C1 segment of cervical spinal cord (tissue), 14 donors: ENCODE measurements around the gene PANK4.

ENCODE experiments used
- DNase-seq, 14 donors: peaks; one replicate each; lab custom pipeline; 2025; lab: John Stamatoyannopoulos, UW

The PANK4 gene

DNA sequence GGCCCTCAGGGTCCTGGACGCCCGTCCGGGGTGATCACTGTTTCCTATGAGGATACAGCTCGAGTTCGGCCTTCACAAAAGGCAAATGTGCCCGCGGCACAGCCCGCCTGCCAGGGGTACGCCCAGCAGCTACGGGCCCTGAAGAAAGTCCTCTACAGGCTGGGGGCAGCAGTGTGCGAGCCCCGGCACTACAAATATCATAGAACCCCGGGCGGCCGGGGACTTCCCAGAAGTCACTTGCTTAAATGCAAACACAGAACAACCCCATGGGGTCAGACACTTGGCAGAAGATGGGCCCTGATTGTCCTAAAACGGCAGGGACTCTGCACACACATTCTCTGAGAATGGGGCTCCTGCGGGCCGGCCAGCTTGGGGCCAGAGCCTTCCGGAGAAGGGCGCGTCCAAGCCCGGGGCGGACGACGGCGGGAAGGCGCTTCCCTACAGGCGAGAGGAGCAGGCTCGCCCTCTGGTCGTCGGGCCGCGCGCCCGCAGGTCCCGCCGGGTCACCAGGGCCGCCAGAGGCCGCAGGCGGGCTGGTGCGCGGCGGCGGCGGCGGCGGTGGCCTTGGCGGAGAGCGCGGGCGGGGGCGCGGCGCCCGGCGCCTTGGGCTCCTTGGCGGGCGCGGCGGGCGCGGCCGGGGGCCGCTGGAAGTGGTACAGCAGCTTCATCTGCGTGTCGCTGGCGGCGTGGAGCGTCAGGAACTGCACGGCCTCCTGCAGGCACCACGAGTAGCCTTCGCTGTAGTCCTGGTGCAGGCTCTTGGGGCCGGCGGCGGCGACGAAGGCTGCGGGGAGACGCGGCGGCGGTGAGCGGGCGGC is 2.8 kb upstream of the PANK4 start:
- peak in 5 of 14 donors; percentile 15 to 47 (median 43) for DNase-seq

DNA sequence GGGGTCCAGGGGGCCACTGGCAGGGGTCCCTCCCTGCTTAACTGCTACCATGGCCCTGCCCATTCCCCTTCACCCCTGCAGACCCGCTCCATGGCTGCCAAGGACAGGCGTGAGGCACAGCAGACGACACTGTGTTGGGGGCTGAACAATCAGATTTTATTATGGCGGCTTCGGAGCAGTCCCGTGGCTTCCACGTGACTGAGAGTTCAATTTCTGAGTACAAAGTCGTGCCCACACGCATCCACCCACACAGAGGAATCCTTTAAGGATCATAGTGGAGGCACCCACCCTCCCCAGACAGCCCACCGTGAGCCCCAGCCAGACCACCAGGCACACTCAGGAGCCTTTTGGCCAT is 2.2 kb upstream of the PANK4 start:
- no peak for DNase-seq

DNA sequence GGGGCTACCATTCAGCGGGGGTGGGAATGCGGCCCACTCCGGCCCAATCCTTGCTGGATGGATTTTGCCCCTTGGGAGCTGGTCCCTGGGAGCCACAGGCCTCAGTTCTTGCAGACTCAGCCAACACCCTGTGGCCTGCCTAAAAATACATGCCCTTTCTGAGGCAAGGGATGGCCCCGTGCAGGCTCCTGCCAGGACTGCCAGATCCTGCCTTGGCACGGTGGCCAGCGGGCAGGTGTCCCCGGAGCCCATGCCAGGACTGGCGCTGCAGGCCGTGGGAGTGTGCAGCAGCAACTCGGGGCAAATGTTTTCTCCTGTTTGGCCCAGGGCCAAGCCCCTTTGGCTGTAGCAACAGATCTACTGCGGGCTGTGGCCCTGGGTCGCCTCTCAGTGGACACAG is 1.6 kb upstream of the PANK4 start:
- peak in 8 of 14 donors; percentile 15 to 96 (median 48) for DNase-seq

GRCh38 chr1:2527556-2527860 is 1.1 kb upstream of the PANK4 start:
- DNase-seq = no peak

- peak in 11 of 14 donors; percentile 29 to 67 (median 50) for DNase-seq
Measured at GRCh38 chr1:2526824-2527555, 594 bp upstream of the PANK4 start.

GRCh38 chr1:2525572-2525919 is 850 bp downstream of the PANK4 start:
- no peak for DNase-seq

DNA sequence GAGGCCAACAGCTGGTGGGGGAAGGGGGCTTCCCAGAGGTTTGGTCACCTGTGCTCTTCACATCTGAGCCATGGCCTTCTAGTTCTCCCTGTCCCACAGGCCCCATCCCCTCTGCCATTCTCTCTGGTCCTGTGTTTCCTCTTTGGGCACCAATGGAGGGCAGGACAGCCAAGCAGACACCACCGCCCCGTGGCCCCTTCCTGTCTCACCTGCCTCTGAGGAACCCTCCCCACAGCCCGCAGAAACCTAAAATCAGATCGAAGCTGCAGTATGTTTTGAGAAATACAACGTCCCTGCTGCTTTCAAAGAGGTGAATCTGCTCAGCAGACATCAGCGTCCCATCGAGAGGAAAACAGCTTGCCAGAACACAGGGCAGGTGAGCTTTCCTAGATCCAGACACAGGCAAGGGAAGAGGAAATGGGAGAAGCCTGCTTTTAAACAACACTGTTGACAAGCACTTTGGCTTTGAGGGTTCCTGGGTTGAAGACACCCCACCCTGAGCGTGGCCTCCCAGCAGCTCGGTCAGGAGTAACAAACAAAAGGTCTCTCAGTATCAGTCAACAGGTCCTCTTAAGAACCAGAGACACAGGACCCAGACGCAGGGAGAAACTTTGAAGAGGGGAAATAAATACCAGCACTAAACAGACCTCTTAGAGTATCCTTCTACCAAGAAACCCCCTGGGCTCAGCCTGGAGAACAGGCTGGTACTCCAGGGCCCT is 2.3 kb downstream of the PANK4 start:
- DNase-seq = no peak

DNA sequence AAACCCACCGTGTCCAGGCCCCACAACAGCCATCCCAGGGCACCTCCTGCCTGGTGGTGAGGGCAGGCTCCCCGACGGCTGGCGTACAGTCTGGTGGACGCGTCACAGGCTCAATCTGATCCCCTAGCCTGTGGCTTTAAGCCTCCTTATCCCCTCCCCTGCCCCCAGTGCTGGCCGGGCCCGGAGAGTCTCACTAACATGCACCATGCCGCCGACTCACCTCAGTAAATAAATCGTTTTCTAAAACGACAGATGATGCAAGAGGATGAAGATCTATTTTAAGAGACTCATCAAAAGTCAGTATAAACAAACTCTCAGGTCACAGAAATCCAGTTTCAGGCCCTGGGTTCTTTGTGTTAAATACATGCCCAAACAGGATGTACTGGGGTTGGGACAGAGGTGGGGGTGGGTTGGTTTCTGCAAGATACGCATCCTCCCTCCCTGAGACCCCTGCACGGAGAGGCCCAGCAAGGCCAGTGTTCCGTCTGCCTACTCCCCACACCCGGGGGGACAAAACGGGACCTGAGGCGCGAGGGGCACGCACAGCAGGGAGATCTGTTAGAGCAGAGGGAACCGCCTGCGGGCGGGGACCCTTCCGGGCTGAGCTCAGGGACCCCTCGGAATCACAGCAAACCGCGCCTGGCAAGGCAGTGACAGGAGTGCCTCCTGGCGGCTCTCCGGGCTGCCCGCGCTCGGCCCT is 3.1 kb downstream of the PANK4 start:
- DNase-seq = no peak

GRCh38 chr1:2522230-2522629 is 4.2 kb downstream of the PANK4 start:
- no peak for DNase-seq

DNA sequence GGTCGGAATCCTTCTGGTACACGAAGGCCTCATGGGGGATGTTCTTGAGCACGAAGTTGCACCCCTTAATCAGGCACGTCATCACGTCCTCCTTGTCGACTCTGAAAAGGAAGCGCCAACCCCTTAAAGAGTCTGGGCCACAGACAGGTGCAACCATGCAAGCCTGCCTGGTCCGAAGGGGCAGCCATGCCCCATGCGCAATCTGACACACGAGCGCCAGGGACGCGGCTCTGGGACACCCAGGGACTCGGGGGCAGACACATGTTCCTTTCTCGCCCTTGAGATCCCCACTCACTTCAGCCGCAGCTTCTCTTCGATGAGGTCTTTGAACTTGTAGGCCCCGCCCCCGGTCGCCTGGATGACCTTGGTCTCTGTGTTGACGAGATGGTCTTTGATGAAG is 5.6 kb downstream of the PANK4 start:
- no peak for DNase-seq

DNA sequence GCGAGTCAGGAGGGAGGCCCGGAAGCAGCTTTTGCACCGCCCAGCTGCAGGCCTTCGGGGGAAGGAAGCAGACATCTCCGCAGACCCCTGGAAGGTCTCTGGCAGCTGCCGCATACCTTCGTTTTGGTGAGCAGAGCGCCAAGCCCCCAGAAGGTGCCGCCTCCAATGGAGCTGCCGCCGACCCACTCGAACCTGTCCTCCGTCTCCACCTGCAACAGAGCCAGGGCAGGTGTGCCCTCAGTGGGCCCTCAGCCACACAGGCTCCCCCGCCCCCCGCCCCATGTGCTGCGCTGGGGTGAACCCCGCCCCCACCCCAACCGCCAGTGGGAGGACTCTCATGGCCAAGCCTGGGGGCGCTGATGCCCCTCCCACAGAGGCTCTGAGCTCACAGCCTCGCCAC is 6.2 kb downstream of the PANK4 start:
- DNase-seq = no peak

DNA sequence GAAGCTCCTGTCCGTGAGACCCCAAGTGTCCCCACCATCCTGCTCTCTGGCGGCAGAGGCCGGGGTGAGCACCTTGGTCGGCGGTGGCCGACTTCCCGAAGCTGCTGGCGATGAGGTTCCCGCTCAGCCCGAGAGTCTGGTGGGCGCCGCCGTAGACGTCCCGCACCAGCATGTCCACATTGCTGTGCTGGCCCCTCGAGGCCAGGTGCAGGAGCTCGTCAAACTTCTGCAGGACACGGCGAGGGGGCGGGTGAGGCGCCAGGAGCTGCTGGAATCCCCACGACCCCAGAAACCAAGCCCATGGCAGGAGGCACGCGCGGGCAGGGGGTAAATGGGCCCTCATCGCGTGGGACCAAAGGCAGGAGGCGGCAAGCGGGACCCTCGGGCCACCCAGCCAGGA is 6.7 kb downstream of the PANK4 start:
- no peak for DNase-seq

DNA sequence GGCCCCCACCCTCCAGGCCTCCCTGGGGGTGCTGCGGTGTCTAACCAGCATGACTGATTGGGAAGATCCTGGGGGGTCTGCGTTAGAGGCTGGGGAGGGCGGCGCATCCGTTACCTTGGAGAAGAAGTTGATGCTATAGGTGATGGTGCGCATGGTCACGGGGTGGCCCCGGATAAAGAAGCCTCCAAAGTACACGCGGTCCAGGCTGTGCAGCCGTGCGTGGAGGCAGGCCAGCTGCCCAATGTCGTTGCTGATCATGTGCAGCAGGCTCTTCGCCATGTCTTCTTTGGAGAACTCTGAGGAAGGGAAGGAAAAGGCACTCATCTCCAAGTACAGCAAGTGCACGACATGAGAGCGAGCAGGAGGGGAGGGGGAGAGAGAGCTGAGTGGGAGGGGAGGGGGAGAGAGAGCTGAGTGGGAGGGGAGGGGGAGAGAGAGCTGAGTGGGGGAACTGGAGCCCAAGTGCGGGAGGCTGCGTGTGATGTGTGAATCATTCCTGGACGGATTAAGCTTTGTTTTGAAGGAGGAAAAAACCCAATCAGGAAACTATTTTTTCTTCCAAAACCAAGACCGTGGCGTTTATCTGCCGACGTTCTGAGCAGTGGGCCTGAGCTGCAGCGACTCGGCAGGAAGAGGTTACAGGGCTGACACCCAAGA is 7.2 kb downstream of the PANK4 start:
- no peak for DNase-seq

DNA sequence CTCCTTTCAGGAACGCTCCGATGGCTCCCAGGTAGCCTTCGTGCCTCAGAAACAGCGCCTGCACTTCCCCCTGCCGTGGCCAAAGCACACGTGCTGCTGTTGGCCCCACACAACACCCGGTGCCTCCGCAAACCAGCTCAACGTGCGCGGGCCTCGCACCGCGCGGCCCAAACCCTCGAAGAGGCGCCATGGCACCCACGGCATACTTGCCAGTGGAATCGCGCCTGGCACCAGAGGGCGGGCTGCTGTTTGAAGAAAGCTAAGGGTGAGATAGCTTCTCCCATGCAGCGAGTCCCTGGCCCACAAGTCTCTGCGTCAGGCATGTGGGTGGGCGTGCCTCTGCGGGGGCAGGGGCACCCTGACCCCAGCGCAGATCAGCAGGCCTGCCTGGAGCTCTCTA is 7.9 kb downstream of the PANK4 start:
- no peak for DNase-seq

DNA sequence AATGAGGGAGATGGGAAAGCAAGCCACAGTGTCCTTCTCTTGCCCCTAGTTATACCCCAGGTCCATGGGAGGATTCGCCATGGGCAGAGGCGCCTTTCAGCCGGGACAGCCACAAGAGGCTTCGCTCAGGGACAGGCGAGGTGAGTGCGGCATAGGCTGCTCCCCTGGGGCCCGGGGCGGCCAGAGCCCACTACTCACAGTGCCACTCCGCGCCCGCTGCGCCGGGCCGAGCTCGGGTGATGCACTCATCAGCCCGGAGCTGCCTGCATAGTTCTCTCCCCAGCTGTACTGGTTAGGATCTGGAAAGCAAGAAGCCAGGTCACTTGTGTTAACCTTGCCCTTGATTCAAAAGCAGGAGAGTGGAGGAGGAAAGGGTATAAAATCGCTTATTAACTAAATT is 8.4 kb downstream of the PANK4 start:
- DNase-seq = no peak

GRCh38 chr1:2516946-2517345 is 9.4 kb downstream of the PANK4 start:
- DNase-seq = no peak

DNA sequence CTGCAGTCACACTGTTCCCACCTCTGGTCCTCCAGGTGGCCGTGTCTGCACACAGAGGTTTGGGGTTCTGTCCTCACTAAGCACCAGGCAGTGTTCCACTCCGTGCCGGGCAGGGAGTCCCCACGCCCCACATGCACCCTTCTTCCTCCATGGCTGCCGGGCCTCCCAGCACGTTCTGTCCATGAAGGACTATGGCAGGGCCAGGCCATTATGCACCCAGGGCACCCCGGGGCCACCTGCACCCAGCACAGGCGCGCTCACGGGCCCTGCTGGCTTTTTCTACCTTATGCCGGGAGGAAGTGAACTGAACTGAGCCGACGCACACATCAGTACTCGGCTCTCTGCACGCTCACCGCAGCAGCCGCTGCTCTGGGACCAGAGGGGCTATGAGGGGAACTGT is 10.3 kb downstream of the PANK4 start:
- DNase-seq = no peak

- no peak for DNase-seq
Measured at GRCh38 chr1:2515763-2516080, 10.7 kb downstream of the PANK4 start.

- DNase-seq = no peak
Measured at GRCh38 chr1:2514863-2515762, 11.3 kb downstream of the PANK4 start.

- no peak for DNase-seq
Measured at GRCh38 chr1:2513939-2514652, 12.3 kb downstream of the PANK4 start.
